WTC11 (cell line): ENCODE results near the gene NOS1.

Source experiments
- ATF2 ChIP-seq: sonication (generic); formaldehyde crosslinking; IDR thresholded peaks from 2 replicates; pipeline ENCODE4 v1.8.1; 2022; ENCODE audit warnings: low read depth, missing genetic modification reagents, borderline replicate concordance
- CREB1 ChIP-seq: sonication (generic); formaldehyde crosslinking; IDR thresholded peaks from 2 replicates; pipeline ENCODE4 v1.8.0; 2023; ENCODE audit warnings: mild to moderate bottlenecking, missing genetic modification reagents
- CTCF ChIP-seq: fragments of 200-600 bp; IDR thresholded peaks from 2 replicates; pipeline ENCODE4 v1.8.0; 2022; ENCODE audit warnings: antibody characterized with exemption
- ETV6 ChIP-seq: sonication (generic); formaldehyde crosslinking; IDR thresholded peaks from 2 replicates; pipeline ENCODE4 v1.8.1; 2022; ENCODE audit warnings: mild to moderate bottlenecking, missing genetic modification reagents
- GABPB1 ChIP-seq: sonication (generic); formaldehyde crosslinking; IDR thresholded peaks from 2 replicates; pipeline ENCODE4 v1.8.1; 2023; ENCODE audit warnings: mild to moderate bottlenecking, missing genetic modification reagents
- IRF1 ChIP-seq: sonication (generic); formaldehyde crosslinking; IDR thresholded peaks from 2 replicates; pipeline ENCODE4 v1.8.0; 2023; ENCODE audit warnings: missing genetic modification reagents
- JAZF1 ChIP-seq: fragments of 250-450 bp; sonication (Bioruptor Pico); IDR thresholded peaks from 2 replicates; pipeline ENCODE4 v1.9.0; 2021; ENCODE audit warnings: moderate library complexity, mild to moderate bottlenecking, inconsistent platforms
- NFE2L1 ChIP-seq: sonication (generic); formaldehyde crosslinking; IDR thresholded peaks from 2 replicates; pipeline ENCODE4 v1.8.1; 2023; ENCODE audit warnings: missing genetic modification reagents
- NFYB ChIP-seq: sonication (generic); formaldehyde crosslinking; conservative IDR thresholded peaks from 2 replicates; pipeline ENCODE4 v1.8.0; 2022; ENCODE audit warnings: low read depth, missing genetic modification reagents
- PRDM15 ChIP-seq: sonication (generic); formaldehyde crosslinking; IDR thresholded peaks from 2 replicates; pipeline ENCODE4 v1.8.0; 2022; ENCODE audit warnings: missing genetic modification reagents
- TCF7 ChIP-seq: sonication (generic); formaldehyde crosslinking; IDR thresholded peaks from 2 replicates; pipeline ENCODE4 v1.8.0; 2022; ENCODE audit warnings: mild to moderate bottlenecking, low read depth, missing genetic modification reagents, moderate library complexity
- USF2 ChIP-seq: sonication (generic); formaldehyde crosslinking; IDR thresholded peaks from 2 replicates; pipeline ENCODE4 v1.8.1; 2023; ENCODE audit warnings: mild to moderate bottlenecking, missing genetic modification reagents, moderate library complexity
- ZNF232 ChIP-seq: sonication (generic); formaldehyde crosslinking; IDR thresholded peaks from 2 replicates; pipeline ENCODE4 v1.8.0; 2022; ENCODE audit warnings: mild to moderate bottlenecking, missing genetic modification reagents

- TF ChIP-seq ZNF232 (CRISPR knock-in tag) (no peak), NFYB (CRISPR knock-in tag) (no peak), CREB1 (CRISPR knock-in tag) (no peak), CTCF (no peak), ETV6 (CRISPR knock-in tag) (no peak), TCF7 (no peak), ATF2 (CRISPR knock-in tag) (no peak), PRDM15 (CRISPR knock-in tag) (no peak), IRF1 (CRISPR knock-in tag) (no peak), JAZF1 (no peak), GABPB1 (CRISPR knock-in tag) (no peak), USF2 (CRISPR knock-in tag) (no peak), NFE2L1 (CRISPR knock-in tag) (no peak)
Observed at GRCh38 chr12:117409286-117409685, 47.9 kb upstream of the NOS1 start.
